Keratinocyte (primary cell): ENCODE data around the gene PTPRF. TPM values are rescaled to one million over a fixed set of nuclear protein-coding genes. Genes with fewer than 3 reads are reported as not detected.

Experiments
- DNase-seq: peaks from one replicate; pipeline ENCODE4 v3.0.0-alpha.2; 2011; ENCODE audit warnings: low read depth, missing footprints, low spot score
- FAIRE-seq: peaks from 2 replicates; lab custom pipeline; 2011; peaks lifted over from hg19 to GRCh38; lab: Jason Lieb, UNC
- H2AFZ ChIP-seq: 2 replicates; pipeline ENCODE4 v1.6.0; 2012; ENCODE audit warnings: low read length, control low read depth, inconsistent platforms; ENCODE audit not compliant: control insufficient read depth
- H3K27ac ChIP-seq: 2 replicates; pipeline ENCODE4 v1.5.1; 2011; ENCODE audit warnings: low read length; ENCODE audit not compliant: control insufficient read depth, insufficient read depth
- H3K27me3 ChIP-seq: 3 replicates; pipeline ENCODE4 v1.6.0; 2011; ENCODE audit warnings: low read length; ENCODE audit not compliant: control insufficient read depth, insufficient read depth; ENCODE audit errors: extremely low read depth
- H3K36me3 ChIP-seq, 2 experiments: 2 replicates in 1 of 2; 3 replicates in 1 of 2; pipeline ENCODE4 v1.5.1; 2011; ENCODE audit warnings: low read length in 2 of 2, mild to moderate bottlenecking in 1 of 2; ENCODE audit not compliant: control insufficient read depth in 2 of 2, insufficient read depth in 2 of 2; ENCODE audit errors: extremely low read depth in 1 of 2
- H3K4me1 ChIP-seq: 3 replicates; pipeline ENCODE4 v1.5.1; 2011; ENCODE audit warnings: low read length; ENCODE audit not compliant: control insufficient read depth, insufficient read depth; ENCODE audit errors: extremely low read depth
- H3K4me2 ChIP-seq: 3 replicates; pipeline ENCODE4 v1.6.0; 2011; ENCODE audit warnings: low read depth, low read length; ENCODE audit not compliant: control insufficient read depth, insufficient read depth; ENCODE audit errors: extremely low read depth
- H3K4me3 ChIP-seq, 3 experiments: fragments of 200-600 bp in 1 of 3; sonication (generic) in 1 of 3; 2 replicates in 2 of 3; 3 replicates in 1 of 3; pipeline ENCODE4 v1.5.1; 2011 to 2016; ENCODE audit warnings: low read length in 3 of 3, mild to moderate bottlenecking in 3 of 3, control low read depth in 2 of 3, inconsistent platforms in 1 of 3, low read depth in 1 of 3, mixed read lengths in 1 of 3, mixed run types in 1 of 3, moderate library complexity in 1 of 3; ENCODE audit not compliant: control insufficient read depth in 2 of 3, insufficient read depth in 2 of 3; ENCODE audit errors: extremely low read depth in 1 of 3
- H3K79me2 ChIP-seq: 2 replicates; pipeline ENCODE4 v1.6.0; 2012; ENCODE audit warnings: low read length; ENCODE audit not compliant: control insufficient read depth, insufficient read depth
- H3K9ac ChIP-seq: 3 replicates; pipeline ENCODE4 v1.6.0; 2011; ENCODE audit warnings: low read length; ENCODE audit not compliant: control insufficient read depth, insufficient read depth; ENCODE audit errors: extremely low read depth
- H3K9me1 ChIP-seq: 3 replicates; pipeline ENCODE4 v1.6.0; 2011; ENCODE audit warnings: low read length; ENCODE audit not compliant: control insufficient read depth, insufficient read depth; ENCODE audit errors: extremely low read depth
- H3K9me3 ChIP-seq: 2 replicates; pipeline ENCODE4 v1.5.1; 2012; ENCODE audit warnings: low read depth, low read length; ENCODE audit not compliant: control insufficient read depth
- H4K20me1 ChIP-seq: 3 replicates; pipeline ENCODE4 v1.6.0; 2011; ENCODE audit warnings: low read length; ENCODE audit not compliant: control insufficient read depth, insufficient read depth; ENCODE audit errors: extremely low read depth
- EZH2 ChIP-seq: IDR thresholded peaks from one replicate; pipeline ENCODE4 v1.6.1; 2012; ENCODE audit warnings: inconsistent platforms, mild to moderate bottlenecking, low read length, moderate library complexity
- dilution Hi-C: fragments of 300-500 bp; cut with MboI; formaldehyde crosslinking; loops from one replicate; pipeline ENCODE4 v1.7.0; 2020; ENCODE audit warnings: low sequenced_read_pairs; ENCODE audit not compliant: extremely low pct_ligation_motif_present
- polyA plus RNA-seq, 5 experiments: library from polyadenylated mRNA; depleted of rRNA in 3 of 5; stranded (reverse) in 3 of 5; stranded (forward) in 1 of 5; unstranded in 1 of 5; fragments of >200 nt; gene quantifications; 1 replicate in 1 of 5; 2 replicates in 3 of 5; 3 replicates in 1 of 5; pipeline versions ENCODE4 v1.2.1 to v1.2.3, GENCODE V29; 2011 to 2012; ENCODE audit warnings: missing spikeins in 2 of 5, low read depth in 1 of 5, low replicate concordance in 1 of 5
- TF ChIP-seq, protein P1 (sequence below), 3 experiments: IDR thresholded peaks in 1 of 3; conservative IDR thresholded peaks in 1 of 3; optimal IDR thresholded peaks in 1 of 3; 2 replicates in 2 of 3; 3 replicates in 1 of 3; pipeline versions ENCODE3 to v1.5.1; 2011; ENCODE audit warnings: low read length in 3 of 3, mild to moderate bottlenecking in 3 of 3, moderate library complexity in 2 of 3, control low read depth in 1 of 3, inconsistent platforms in 1 of 3; ENCODE audit not compliant: insufficient read depth in 2 of 3; ENCODE audit errors: extremely low read depth in 1 of 3

Gene PTPRF
- polyA plus RNA-seq, 1 donor (not counting 4 experiments of a cell fraction or from before 2014, with no cell fraction given), result 161 TPM

DNA sequence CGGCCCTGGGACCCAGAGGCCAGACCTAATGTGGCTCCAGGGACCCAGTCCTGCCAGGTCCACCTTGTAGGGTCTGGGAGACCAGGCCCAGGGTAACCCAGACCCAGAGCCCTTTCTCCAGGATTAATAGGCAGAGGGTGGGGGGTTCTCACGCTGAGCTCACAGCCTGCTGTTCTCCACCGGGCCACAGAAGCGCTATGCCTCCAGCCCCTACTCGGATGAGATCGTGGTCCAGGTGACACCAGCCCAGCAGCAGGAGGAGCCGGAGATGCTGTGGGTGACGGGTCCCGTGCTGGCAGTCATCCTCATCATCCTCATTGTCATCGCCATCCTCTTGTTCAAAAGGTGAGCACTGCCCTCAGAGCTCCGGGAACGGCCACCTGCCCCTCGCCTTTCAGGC lies 75.9 kb downstream of the PTPRF start:
- no peak overlapping the region for H2AFZ ChIP-seq
- H3K36me3 ChIP-seq, result peaks cover 74 to 76% of the 10 kb centered on the region in 2 experiments
- peaks cover 6% of the 10 kb centered on the region for H3K4me1 ChIP-seq
- TF ChIP-seq, protein P1, sequence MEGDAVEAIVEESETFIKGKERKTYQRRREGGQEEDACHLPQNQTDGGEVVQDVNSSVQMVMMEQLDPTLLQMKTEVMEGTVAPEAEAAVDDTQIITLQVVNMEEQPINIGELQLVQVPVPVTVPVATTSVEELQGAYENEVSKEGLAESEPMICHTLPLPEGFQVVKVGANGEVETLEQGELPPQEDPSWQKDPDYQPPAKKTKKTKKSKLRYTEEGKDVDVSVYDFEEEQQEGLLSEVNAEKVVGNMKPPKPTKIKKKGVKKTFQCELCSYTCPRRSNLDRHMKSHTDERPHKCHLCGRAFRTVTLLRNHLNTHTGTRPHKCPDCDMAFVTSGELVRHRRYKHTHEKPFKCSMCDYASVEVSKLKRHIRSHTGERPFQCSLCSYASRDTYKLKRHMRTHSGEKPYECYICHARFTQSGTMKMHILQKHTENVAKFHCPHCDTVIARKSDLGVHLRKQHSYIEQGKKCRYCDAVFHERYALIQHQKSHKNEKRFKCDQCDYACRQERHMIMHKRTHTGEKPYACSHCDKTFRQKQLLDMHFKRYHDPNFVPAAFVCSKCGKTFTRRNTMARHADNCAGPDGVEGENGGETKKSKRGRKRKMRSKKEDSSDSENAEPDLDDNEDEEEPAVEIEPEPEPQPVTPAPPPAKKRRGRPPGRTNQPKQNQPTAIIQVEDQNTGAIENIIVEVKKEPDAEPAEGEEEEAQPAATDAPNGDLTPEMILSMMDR (optimal IDR thresholded peaks at IDR 0.05 in 1 of 3, IDR thresholded peaks at IDR 0.05 in 1 of 3, conservative IDR thresholded peaks at IDR 0.05 in 1 of 3; ENCODE audit: extremely low read depth in 1 of 3, insufficient read depth in 2 of 3, low read length in 3 of 3), result no peak
- TF ChIP-seq EZH2, result no peak
- no peaks in the 10 kb centered on the region for H3K27me3 ChIP-seq
- H3K4me3 ChIP-seq, result no peak overlapping the region
- H3K9me1 ChIP-seq, result no peaks in the 10 kb centered on the region
- FAIRE-seq (no peak), DNase-seq (no peak)
- no peak overlapping the region for H3K9ac ChIP-seq
- dilution Hi-C loops, result no loop called here
- H3K4me2 ChIP-seq, result no peak overlapping the region
- peaks cover 2% of the 10 kb centered on the region for H4K20me1 ChIP-seq
- H3K27ac ChIP-seq, result no peak overlapping the region
- H3K79me2 ChIP-seq, result no peaks in the 10 kb centered on the region
- no peaks in the 10 kb centered on the region for H3K9me3 ChIP-seq

DNA sequence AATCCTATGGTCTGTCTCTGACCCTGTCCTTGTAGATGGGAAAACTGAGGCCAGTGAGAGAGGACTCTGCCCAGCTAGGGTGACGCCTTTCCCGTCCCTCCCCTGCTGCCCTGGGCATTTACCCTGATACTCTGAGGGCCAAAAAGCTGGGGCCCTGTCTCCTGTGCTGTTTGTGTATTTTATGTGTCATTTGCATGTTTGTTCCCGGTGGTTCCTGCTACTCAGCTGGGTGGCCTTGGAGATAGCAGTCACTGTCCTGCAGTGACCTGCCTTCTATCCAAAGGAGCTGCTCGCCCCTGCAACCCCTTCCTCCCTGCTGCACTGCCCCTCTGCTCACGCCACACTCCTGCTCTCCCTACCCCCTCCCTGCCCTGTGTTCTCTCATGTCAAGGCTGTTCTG lies 78.1 kb downstream of the PTPRF start:
- no peak for DNase-seq
- Histone ChIP-seq H3K9me1 (no peaks in the 10 kb centered on the region), H3K27me3 (no peaks in the 10 kb centered on the region), H3K4me3 (no peak overlapping the region), H4K20me1 (peaks cover 2% of the 10 kb centered on the region), H3K36me3 (peaks cover 76 to 81% of the 10 kb centered on the region in 2 experiments), H2AFZ (no peak overlapping the region), H3K4me1 (no peaks in the 10 kb centered on the region), H3K9me3 (no peaks in the 10 kb centered on the region), H3K9ac (no peak overlapping the region), H3K4me2 (no peak overlapping the region), H3K79me2 (no peaks in the 10 kb centered on the region), H3K27ac (no peak overlapping the region)
- dilution Hi-C loops, result no loop called here
- TF ChIP-seq, protein P1 (optimal IDR thresholded peaks at IDR 0.05 in 1 of 3, IDR thresholded peaks at IDR 0.05 in 1 of 3, conservative IDR thresholded peaks at IDR 0.05 in 1 of 3; ENCODE audit: extremely low read depth in 1 of 3, insufficient read depth in 2 of 3, low read length in 3 of 3), result no peak
- TF ChIP-seq EZH2, result no peak
- FAIRE-seq, result no peak
